ENCODE results near the gene RTP2. TPM values are rescaled to one million over a fixed set of nuclear protein-coding genes. Genes with fewer than 3 reads are reported as not detected.

The RTP2 gene, protein sequence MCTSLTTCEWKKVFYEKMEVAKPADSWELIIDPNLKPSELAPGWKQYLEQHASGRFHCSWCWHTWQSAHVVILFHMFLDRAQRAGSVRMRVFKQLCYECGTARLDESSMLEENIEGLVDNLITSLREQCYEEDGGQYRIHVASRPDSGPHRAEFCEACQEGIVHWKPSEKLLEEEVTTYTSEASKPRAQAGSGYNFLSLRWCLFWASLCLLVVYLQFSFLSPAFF
- total RNA-seq, result not detected in 2 replicates

DNA sequence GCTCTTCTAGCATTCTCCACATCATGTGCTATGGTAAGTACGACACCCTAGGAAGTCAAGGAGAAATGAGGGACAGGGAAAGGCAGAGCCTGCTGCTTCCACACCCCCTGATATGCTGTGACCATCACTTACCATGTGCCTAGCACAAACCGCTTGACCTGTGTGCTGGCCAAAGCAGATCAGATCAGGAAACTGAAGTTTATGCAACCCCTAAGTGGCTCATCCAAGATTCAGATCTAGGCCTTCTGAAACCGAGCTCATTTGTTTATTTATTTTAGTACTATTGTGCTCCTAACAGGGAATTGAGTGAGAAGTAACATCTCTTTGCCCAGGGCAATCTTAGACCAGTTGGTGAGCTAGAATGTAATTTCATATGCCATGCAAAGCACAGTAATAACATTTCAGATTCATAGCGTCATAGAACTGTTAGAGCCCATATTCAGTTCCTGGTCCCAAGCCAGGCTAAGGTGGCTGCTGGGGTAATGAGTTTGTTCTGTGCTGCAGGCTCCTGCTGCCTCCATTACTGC lies at the start of gene RTP2:
TSS of gene RTP2 (minus strand) at position 51 of the 527 bp plus-strand sequence. CDS start 429 bp downstream, outside the sequence.
- no peak within 1 kb of the TSS for H3K27ac Mint-ChIP-seq
- no peaks in the 10 kb centered on the region for H3K36me3 Mint-ChIP-seq (ENCODE audit: low read depth)
- no peak for DNase-seq (ENCODE audit: low spot score)
- H3K9me3 Mint-ChIP-seq, result no peaks in the 10 kb centered on the region
- no peaks in the 10 kb centered on the region for H3K27me3 Mint-ChIP-seq (ENCODE audit: insufficient read depth)
- H3K4me1 Mint-ChIP-seq (ENCODE audit: low read depth), result no peaks in the 10 kb centered on the region
- no peak within 1 kb of the TSS for H3K4me3 Mint-ChIP-seq
- intact Hi-C loops (cut with micrococcal nuclease), result no loop called here

DNA sequence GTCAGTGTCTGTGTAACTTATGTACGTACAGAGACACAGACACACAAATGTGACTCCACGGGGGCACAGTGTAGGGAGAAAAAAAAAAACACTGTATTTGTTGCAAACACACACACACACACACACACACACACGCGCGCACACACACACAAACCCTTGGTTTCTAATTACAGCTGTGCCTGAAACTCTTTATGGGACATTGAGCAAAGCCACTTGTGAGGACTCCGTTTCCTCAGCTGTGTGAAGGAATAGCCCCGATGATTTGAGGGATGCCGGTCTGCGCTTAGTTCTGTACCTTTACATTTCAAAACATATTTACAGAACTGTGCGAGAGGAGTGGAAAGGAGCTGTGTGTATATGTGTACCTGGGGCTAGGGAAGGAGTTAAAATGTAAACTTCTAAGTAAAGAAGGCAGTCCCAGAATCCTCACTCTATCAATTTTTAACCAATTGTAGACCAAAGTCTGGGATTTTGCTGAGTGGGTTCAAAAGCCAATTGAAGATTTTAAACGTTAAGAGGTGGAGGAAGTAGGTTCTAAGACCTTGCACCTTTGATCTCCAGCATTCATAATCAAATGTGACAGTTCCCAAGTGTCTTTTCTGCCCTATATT lies 48.3 kb upstream of the RTP2 start:
- peak overlapping the region; percentile 36 for H3K4me3 Mint-ChIP-seq
- H3K9me3 Mint-ChIP-seq, result peaks cover 12% of the 10 kb centered on the region
- DNase-seq (ENCODE audit: low spot score), result no peak
- H3K36me3 Mint-ChIP-seq (ENCODE audit: low read depth), result peaks cover 12% of the 10 kb centered on the region
- peaks cover 65% of the 10 kb centered on the region for H3K4me1 Mint-ChIP-seq (ENCODE audit: low read depth)
- H3K27ac Mint-ChIP-seq, result peak overlapping the region; percentile 65
- intact Hi-C loops (cut with micrococcal nuclease), result no loop called here
- H3K27me3 Mint-ChIP-seq (ENCODE audit: insufficient read depth), result no peaks in the 10 kb centered on the region

DNA sequence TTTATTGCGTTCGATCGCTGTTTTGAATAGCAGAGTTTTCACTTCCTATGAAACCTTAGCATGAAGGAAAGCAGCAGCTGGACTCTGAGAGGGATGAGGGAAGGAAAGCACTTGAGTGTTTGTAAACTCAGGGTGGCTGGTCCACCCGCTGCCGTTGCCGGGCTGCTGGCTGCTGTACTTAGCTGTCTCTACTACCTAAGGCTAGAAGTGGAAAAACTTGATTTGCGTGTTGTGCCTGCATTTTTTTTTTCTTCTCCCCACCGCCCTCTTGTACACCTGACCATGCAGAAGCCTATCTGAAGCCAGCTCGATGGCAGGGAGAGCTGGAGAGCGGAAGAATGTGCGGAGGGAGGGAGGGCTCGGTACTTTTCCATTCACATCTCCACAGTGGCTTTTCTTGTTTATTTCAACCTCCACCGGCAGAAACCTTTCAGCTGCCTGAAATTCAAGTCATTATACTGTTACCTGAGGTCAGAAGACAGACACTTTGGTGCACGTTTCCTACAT lies 47.7 kb upstream of the RTP2 start:
- DNase-seq (ENCODE audit: low spot score), result no peak
- peaks cover 11% of the 10 kb centered on the region for H3K36me3 Mint-ChIP-seq (ENCODE audit: low read depth)
- peak overlapping the region; percentile 43 for H3K4me3 Mint-ChIP-seq
- no peaks in the 10 kb centered on the region for H3K27me3 Mint-ChIP-seq (ENCODE audit: insufficient read depth)
- H3K4me1 Mint-ChIP-seq (ENCODE audit: low read depth), result peaks cover 69% of the 10 kb centered on the region
- H3K27ac Mint-ChIP-seq, result peak overlapping the region; percentile 65
- H3K9me3 Mint-ChIP-seq, result peaks cover 10% of the 10 kb centered on the region
- intact Hi-C loops (cut with micrococcal nuclease), result no loop called here

DNA sequence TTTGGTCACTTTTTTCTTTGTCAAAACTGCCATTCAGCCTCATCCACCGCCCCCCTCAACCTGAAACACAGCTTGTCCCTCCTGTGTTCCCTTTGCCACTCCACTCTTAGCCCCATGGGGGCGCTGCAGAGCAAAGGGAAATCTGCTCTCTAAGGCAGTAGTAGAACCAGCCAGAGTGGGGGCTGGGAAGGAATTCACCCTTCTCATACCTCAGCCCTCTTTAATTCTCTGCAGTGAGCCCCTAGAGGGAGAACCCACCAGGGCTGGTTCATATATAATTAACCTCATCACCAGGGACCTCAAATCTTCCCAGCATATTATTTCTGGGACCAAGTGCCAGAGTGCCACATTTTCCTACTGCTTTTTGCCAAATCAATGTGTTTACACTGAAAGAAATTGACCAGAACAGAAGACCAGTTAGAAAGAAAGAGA lies 45.7 kb upstream of the RTP2 start:
- Mint-ChIP-seq H3K4me3 (peak overlapping the region; percentile 96), H3K27me3 (ENCODE audit: insufficient read depth) (no peaks in the 10 kb centered on the region), H3K4me1 (ENCODE audit: low read depth) (peaks cover 64% of the 10 kb centered on the region), H3K36me3 (ENCODE audit: low read depth) (peaks cover 11% of the 10 kb centered on the region), H3K27ac (peak overlapping the region; percentile 98), H3K9me3 (no peaks in the 10 kb centered on the region)
- intact Hi-C loops (cut with micrococcal nuclease), result loop anchor here (1.0 to 5.0 kb wide), 5 partner anchors 29 to 227 kb away; no protein-coding TSS in a partner anchor
- peak; percentile 86 for DNase-seq (ENCODE audit: low spot score)

DNA sequence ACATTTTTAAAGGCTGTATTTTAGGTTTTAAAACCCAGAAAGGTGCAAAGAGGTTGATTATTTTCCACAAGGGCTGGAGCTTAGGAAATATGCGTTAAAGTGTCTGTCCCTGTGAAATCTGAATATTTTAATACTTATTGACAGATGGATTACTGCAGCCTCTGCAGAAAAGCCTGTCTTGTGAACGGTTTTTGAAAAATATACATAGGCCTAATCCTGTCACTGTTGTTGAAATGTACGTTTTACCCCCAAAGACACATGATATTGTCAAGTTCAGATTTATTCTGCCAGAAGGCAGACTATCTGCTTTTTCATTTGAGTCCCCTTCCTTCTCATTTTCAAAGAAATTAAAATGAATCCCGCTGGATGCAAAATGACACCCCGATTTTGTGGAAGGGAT lies 45.1 kb upstream of the RTP2 start:
- Mint-ChIP-seq H3K4me1 (ENCODE audit: low read depth) (peaks cover 68% of the 10 kb centered on the region), H3K36me3 (ENCODE audit: low read depth) (peaks cover 11% of the 10 kb centered on the region), H3K9me3 (no peaks in the 10 kb centered on the region), H3K27me3 (ENCODE audit: insufficient read depth) (no peaks in the 10 kb centered on the region), H3K4me3 (peak overlapping the region; percentile 96), H3K27ac (peak overlapping the region; percentile 98)
- intact Hi-C loops (cut with micrococcal nuclease), result loop anchor here (1.0 to 5.0 kb wide), 4 partner anchors 23 to 314 kb away; no protein-coding TSS in a partner anchor
- DNase-seq (ENCODE audit: low spot score), result no peak

DNA sequence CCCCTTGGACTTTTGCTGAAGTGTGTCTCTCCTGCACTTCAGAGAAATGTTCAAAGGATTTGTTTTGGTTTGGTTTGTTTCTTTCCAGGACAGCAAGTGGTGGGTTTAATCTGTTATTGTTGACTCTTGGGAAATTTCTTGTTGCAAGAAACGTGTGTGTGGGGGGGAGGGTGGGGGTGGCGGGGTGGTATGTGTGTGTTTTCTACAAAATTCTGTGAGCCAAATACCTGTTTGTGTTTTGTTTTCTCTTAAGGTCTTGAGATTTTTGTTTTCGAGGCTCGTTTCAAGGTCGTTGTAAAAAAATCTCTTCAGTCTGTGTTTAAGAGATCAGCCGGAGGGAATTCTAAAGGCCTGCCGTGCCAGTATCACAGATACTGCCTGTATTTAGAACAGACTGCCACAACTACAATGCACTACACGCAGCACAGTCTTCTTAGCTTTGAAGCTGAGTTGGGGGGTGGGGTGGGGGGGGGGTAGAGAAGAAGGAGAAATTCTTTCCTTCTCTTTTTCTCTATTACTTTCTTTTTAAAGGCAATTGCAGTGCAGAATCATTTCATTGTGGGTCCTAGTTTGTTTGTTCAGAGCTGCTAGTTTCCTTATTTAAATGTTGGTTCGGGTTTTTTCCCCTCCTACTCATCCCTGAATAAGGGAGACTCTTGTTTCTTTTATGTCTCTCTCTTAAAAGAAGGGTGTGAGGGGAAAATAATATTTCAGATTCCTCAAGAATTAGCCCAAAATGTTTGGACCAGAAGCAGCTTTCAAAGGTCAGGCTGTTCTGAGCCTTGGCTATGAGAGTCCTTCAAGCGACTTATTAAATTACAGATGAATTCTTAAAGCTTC lies 44.3 kb upstream of the RTP2 start:
- Mint-ChIP-seq H3K4me3 (peak overlapping the region; percentile 96), H3K9me3 (no peaks in the 10 kb centered on the region), H3K27ac (peak overlapping the region; percentile 98), H3K36me3 (ENCODE audit: low read depth) (peaks cover 9% of the 10 kb centered on the region), H3K27me3 (ENCODE audit: insufficient read depth) (no peaks in the 10 kb centered on the region), H3K4me1 (ENCODE audit: low read depth) (peaks cover 73% of the 10 kb centered on the region)
- no peak for DNase-seq (ENCODE audit: low spot score)
- intact Hi-C loops (cut with micrococcal nuclease), result loop anchor here (1.0 to 5.0 kb wide), 5 partner anchors 24 to 315 kb away; no protein-coding TSS in a partner anchor

DNA sequence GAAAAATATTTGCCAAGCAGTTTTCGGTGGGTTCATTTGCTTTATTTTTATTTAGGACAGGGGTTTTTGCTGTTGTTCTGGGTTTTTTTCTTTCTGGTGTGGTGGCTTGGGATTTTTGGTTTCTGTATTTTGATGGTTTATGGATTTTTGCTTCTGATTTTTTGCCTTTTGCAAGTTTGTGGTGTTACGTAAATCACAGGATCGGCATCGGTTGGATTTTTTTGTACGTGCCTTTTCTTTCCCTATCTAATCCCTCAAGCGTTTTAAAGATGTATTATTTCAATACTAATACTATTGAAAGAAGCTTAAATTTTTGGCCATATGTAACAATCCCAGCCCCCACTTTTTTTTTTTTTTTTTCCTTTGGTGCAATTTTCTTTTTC lies 43.7 kb upstream of the RTP2 start:
- Mint-ChIP-seq H3K27me3 (ENCODE audit: insufficient read depth) (no peaks in the 10 kb centered on the region), H3K9me3 (no peaks in the 10 kb centered on the region), H3K27ac (peak overlapping the region; percentile 98), H3K4me1 (ENCODE audit: low read depth) (peaks cover 73% of the 10 kb centered on the region), H3K4me3 (peak overlapping the region; percentile 96), H3K36me3 (ENCODE audit: low read depth) (peaks cover 11% of the 10 kb centered on the region)
- intact Hi-C loops (cut with micrococcal nuclease), result loop anchor here (1.0 to 5.0 kb wide), 3 partner anchors 106 to 177 kb away; no protein-coding TSS in a partner anchor
- DNase-seq (ENCODE audit: low spot score), result no peak

DNA sequence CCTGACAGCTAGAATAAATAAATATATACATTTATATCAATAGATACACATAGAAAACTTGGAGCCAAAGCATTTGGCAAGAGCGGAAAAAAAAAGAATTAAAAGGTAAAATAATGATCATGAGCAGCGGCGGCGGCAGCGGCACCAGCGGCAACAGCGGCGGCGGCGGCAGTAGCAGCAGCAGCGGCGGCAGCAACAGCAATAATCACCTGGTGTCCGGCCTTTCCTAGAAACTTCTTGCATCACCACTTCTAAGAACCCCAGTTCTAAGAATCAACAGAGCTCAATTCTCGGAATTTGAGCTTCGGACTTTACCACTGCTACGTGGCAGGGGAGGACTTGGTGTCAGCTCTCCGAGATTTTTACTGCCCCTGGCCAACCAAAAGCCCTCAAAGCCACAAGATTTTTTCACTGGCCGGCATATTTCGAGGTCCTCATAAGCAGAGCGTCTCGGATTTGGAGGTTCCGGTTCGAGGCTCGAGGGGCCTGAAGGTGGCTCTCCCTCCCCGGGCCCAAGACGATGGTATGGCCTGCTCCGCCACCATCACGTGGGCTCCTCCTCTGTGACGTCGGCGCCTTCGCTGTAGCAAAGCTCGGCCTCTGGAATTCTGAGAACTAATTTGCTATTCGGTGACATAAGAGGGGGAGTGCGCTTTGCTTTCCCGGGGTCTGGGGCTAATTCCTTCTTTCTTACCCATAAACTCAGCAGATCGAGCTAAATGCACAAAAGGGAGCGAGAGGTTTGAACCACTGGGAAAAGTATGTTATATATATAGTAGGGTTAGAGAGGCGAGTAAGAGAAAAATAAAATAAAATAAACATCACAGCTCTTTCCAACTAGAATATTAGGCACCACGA lies 43.1 kb upstream of the RTP2 start, which contains the start of gene BCL6:
TSS of gene BCL6 (minus strand) at position 268 of the 858 bp plus-strand sequence. CDS start 11,775 bp downstream, outside the sequence.
- Mint-ChIP-seq H3K27me3 (ENCODE audit: insufficient read depth) (no peaks in the 10 kb centered on the region), H3K27ac (peak within 1 kb of the TSS; percentile 98), H3K9me3 (no peaks in the 10 kb centered on the region), H3K4me1 (ENCODE audit: low read depth) (peaks cover 73% of the 10 kb centered on the region), H3K36me3 (ENCODE audit: low read depth) (peaks cover 9% of the 10 kb centered on the region), H3K4me3 (peak within 1 kb of the TSS; percentile 96)
- peak; percentile 88 for DNase-seq (ENCODE audit: low spot score)
- intact Hi-C loops (cut with micrococcal nuclease), result loop anchor here (1.0 to 5.0 kb wide), 5 partner anchors 58 to 231 kb away; no protein-coding TSS in a partner anchor

DNA sequence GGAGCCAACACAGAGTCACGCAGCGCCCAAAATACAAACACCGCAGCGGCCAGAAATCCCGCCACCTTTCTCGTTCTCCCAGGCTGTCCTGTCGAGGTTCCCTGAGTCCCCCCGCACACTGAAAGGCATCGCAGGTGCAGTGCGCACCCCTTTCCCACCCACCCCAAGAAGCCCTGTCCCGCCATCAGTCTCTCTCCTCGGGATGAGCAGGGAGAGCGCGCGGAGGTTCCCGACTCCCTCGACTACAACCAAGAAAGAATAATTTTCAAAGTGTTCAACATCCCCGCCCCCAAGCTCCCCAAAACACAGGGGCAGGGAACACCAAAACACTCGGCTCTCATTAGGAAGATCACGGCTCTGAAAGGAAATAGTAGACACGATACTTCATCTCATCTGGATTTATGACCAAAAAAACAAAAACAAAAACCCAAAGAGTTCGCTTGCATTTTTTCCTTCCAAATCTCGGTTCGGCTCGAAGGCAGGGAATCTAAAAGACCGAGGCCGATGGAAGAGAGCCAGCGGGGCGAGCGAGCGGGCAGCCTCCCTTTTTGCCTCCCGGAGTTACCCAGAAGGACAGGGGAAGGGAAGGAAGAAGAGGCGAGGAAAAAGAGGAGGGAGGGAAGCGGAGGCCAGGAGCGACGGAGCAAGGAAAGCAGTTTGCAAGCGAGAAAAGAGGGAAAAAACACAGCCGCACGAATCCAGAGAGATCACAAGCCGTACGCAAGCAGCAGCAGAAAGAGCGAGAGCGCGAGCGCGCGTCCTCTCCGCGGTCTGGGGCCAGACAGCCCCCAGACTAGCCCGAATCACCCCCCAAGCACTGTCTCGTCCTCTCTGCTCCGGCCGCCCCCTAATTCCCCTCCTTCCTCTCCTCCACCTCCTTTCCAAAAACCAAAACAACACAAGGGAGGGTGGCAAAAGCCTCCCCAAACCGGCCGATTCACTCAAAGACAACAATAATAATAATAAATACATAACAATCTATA lies 42.1 kb upstream of the RTP2 start:
- DNase-seq (ENCODE audit: low spot score), result peak; percentile 37
- Mint-ChIP-seq H3K4me1 (ENCODE audit: low read depth) (peaks cover 71% of the 10 kb centered on the region), H3K4me3 (peak overlapping the region; percentile 96), H3K9me3 (no peaks in the 10 kb centered on the region), H3K27ac (peak overlapping the region; percentile 98), H3K36me3 (ENCODE audit: low read depth) (peaks cover 7% of the 10 kb centered on the region), H3K27me3 (ENCODE audit: insufficient read depth) (no peaks in the 10 kb centered on the region)
- intact Hi-C loops (cut with micrococcal nuclease), result loop anchor here (1.0 to 5.0 kb wide), 7 partner anchors 59 to 1578 kb away; no protein-coding TSS in a partner anchor

DNA sequence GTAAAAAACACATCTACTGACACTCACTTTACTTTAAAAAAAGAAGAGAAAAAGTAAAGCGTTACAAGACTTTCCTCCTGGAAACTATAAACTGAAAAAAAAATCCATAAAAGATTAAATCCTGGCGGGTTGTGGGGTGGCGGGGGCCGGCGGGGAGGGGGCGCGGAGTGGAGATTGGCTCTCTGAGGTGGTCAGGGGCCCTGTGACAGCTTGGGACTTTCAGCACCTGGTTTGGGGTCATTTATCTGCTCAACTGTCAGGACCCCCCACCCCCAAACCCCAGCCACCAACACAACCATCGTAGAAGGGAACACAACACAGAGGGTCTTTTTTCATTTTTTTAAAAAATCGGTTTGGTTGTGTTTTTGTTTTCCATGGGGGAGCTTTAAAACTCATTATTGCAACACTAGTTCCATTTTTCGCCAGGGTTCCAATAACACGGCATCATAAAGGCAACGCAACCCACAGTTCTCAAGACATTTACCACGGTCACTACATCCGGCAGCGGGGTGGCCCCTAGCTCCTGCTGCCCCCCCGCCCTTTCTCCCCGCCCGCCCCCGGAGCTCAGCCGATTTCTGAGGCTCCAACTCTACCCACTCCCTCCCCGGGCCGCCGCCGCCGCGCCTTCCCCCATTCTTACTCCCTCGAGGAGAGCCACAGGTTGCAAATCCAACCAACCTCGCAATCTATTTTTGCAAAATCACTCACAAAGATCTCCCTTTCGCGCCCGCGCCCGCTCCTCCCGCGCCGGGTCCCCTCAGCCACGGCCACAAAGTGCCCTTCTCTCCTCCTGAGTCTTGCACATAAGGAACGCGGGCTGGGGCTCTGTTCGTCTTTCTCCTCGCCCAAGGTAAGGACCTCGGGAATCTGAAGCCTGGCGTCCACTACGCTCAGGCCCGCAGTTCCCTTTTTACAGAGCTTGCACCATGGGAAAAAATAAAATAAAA lies 41.1 kb upstream of the RTP2 start:
- Mint-ChIP-seq H3K36me3 (ENCODE audit: low read depth) (peaks cover 7% of the 10 kb centered on the region), H3K27me3 (ENCODE audit: insufficient read depth) (no peaks in the 10 kb centered on the region), H3K9me3 (no peaks in the 10 kb centered on the region), H3K27ac (peak overlapping the region; percentile 98), H3K4me3 (peak overlapping the region; percentile 96), H3K4me1 (ENCODE audit: low read depth) (peaks cover 68% of the 10 kb centered on the region)
- peak; percentile 46 for DNase-seq (ENCODE audit: low spot score)
- intact Hi-C loops (cut with micrococcal nuclease), result loop anchor here (1.0 to 5.0 kb wide), 6 partner anchors 317 to 1579 kb away; no protein-coding TSS in a partner anchor
